Measurements from ENCODE around the gene DNAJC13.

Gene DNAJC13

DNA sequence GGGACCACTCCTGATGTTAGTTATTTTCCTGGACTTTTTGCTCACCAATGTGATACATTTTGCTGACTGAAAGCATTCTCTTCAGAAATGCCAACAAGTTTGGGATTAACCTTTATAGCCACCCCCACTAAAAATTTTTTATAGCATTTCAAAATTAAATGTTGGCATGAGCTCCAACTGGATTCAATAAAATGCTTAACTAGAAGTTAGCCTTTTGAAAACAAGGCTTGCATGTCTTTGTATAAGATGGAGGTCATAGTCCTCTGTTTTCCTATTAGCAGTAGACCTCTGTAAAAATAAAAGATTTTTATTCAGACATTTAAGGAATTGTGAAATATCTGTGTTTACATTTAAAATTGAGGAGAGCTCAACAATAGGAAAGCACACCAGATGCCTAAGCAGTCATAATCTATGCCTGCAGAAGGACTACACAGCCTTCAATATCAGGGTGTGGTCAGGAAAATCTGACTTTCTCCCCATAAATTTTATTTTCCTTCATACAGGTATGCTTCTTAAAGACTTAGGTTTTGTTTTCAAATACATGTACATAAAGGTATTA lies 87.2 kb downstream of the DNAJC13 start:
- Histone ChIP-seq H3K4me1 (ENCODE audit: control insufficient read depth in 2 of 2, insufficient read depth in 1 of 2, low read depth in 1 of 2, low read length in 2 of 2) (no peaks in the 10 kb centered on the region), H2AFZ (ENCODE audit: low read length) (no peak overlapping the region), H3K4me3 (ENCODE audit: low read length in 2 of 2) (no peak overlapping the region), H3K27ac (replicated peaks; ENCODE audit: low read length) (no peak overlapping the region), H4K8ac (ENCODE audit: low read depth, low read length) (no peak overlapping the region), H3K79me1 (ENCODE audit: low read depth, low read length) (no peaks in the 10 kb centered on the region), H3K18ac (ENCODE audit: low read length) (no peak overlapping the region), H2BK5ac (ENCODE audit: low read length) (no peak overlapping the region), H4K91ac (ENCODE audit: low read depth, low read length, poor library complexity) (no peak overlapping the region), H2BK15ac (ENCODE audit: low read length) (no peak overlapping the region), H3K27me3 (ENCODE audit: control insufficient read depth in 3 of 3, insufficient read depth in 3 of 3, low read depth in 1 of 3, low read length in 3 of 3) (no peaks in the 10 kb centered on the region), H3K9me3 (replicated peaks in 1 of 2; ENCODE audit: control insufficient read depth in 2 of 2, insufficient read depth in 1 of 2, low read depth in 1 of 2, low read length in 2 of 2) (no peaks in the 10 kb centered on the region), H2BK12ac (ENCODE audit: low read length) (no peak overlapping the region), H3K36me3 (replicated peaks in 1 of 2; ENCODE audit: control insufficient read depth in 2 of 2, insufficient read depth in 2 of 2, low read length in 2 of 2) (peaks cover 20 to 99% of the 10 kb centered on the region in 2 donors), H3K4me2 (ENCODE audit: insufficient read depth, low read length, poor library complexity, severe bottlenecking) (no peak overlapping the region), H3K23ac (ENCODE audit: low read depth, low read length, poor library complexity) (no peak overlapping the region), H3K14ac (ENCODE audit: low read length) (no peak overlapping the region), H2AK5ac (ENCODE audit: low read depth, low read length) (no peak overlapping the region), H2BK120ac (ENCODE audit: low read depth, low read length) (no peak overlapping the region), H3K4ac (ENCODE audit: low read length) (no peak overlapping the region), H3K9ac (ENCODE audit: low read depth, low read length, poor library complexity) (no peak overlapping the region)
- no peak for DNase-seq (ENCODE audit: low spot score)

DNA sequence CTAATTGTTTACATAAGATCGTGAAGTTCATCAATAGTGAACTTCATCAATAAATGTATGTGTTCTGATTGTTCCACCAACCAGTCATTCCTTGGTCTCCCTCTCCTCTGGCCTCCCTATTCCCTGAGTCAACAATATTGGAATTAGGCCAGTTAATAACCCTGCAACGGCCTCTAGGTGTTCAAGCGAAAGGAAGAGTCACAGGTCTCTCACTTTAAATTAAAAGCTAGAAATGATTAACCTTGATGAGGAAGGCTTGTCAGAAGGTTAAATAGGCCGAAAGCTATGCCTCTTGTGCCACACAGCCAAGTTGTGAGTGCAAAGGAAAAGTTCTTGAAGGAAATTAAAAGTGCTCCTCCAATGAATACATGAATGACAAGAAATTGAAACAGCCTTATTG lies 90.4 kb downstream of the DNAJC13 start:
- H2BK5ac ChIP-seq (ENCODE audit: low read length): no peak overlapping the region
- DNase-seq (ENCODE audit: low spot score): no peak
- H4K8ac ChIP-seq (ENCODE audit: low read depth, low read length): no peak overlapping the region
- H3K4me1 ChIP-seq (ENCODE audit: control insufficient read depth in 2 of 2, insufficient read depth in 1 of 2, low read depth in 1 of 2, low read length in 2 of 2): no peaks in the 10 kb centered on the region
- no peak overlapping the region for H2BK12ac ChIP-seq (ENCODE audit: low read length)
- H2BK120ac ChIP-seq (ENCODE audit: low read depth, low read length): no peak overlapping the region
- H4K91ac ChIP-seq (ENCODE audit: low read depth, low read length, poor library complexity): no peak overlapping the region
- no peak overlapping the region for H2BK15ac ChIP-seq (ENCODE audit: low read length)
- H3K18ac ChIP-seq (ENCODE audit: low read length): no peak overlapping the region
- H3K4ac ChIP-seq (ENCODE audit: low read length): no peak overlapping the region
- H2AK5ac ChIP-seq (ENCODE audit: low read depth, low read length): no peak overlapping the region
- H2AFZ ChIP-seq (ENCODE audit: low read length): no peak overlapping the region
- H3K9me3 ChIP-seq (replicated peaks in 1 of 2; ENCODE audit: control insufficient read depth in 2 of 2, insufficient read depth in 1 of 2, low read depth in 1 of 2, low read length in 2 of 2): no peaks in the 10 kb centered on the region
- no CpG with 5 or more reads among the region's 4 CpGs for WGBS, 2 donors (ENCODE audit: extremely low coverage in 2 of 2, insufficient read length in 2 of 2, insufficient replicate concordance in 1 of 2)
- H3K14ac ChIP-seq (ENCODE audit: low read length): no peak overlapping the region
- no peak overlapping the region for H3K4me3 ChIP-seq (ENCODE audit: low read length in 2 of 2)
- H3K9ac ChIP-seq (ENCODE audit: low read depth, low read length, poor library complexity): no peak overlapping the region
- no peak overlapping the region for H3K27ac ChIP-seq (replicated peaks; ENCODE audit: low read length)
- no peak overlapping the region for H3K23ac ChIP-seq (ENCODE audit: low read depth, low read length, poor library complexity)
- peaks cover 13 to 98% of the 10 kb centered on the region in 2 donors for H3K36me3 ChIP-seq (replicated peaks in 1 of 2; ENCODE audit: control insufficient read depth in 2 of 2, insufficient read depth in 2 of 2, low read length in 2 of 2)
- H3K4me2 ChIP-seq (ENCODE audit: insufficient read depth, low read length, poor library complexity, severe bottlenecking): no peak overlapping the region
- no peaks in the 10 kb centered on the region for H3K27me3 ChIP-seq (ENCODE audit: control insufficient read depth in 3 of 3, insufficient read depth in 3 of 3, low read depth in 1 of 3, low read length in 3 of 3)
- no peaks in the 10 kb centered on the region for H3K79me1 ChIP-seq (ENCODE audit: low read depth, low read length)

DNA sequence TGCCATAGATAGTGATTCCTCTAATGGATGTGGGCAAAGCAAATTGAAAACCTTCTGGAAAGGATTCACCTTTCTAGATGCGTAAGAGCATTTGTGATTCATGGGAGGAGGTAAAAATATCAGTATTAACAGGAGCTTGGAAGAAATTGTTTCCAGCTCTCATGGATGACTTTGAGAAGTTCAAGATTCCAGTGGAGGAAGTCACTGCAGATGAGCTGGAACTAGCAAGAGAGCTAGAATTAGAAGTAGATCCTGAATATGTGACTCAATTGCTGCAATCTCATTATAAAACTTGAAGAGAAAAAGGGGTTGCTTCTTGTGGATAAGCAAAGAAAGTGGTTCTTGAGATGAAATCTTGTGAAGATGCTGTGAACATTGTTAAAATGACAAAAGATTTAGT lies 91.8 kb downstream of the DNAJC13 start:
- H3K79me1 ChIP-seq (ENCODE audit: low read depth, low read length): no peaks in the 10 kb centered on the region
- no peaks in the 10 kb centered on the region for H3K27me3 ChIP-seq (ENCODE audit: control insufficient read depth in 3 of 3, insufficient read depth in 3 of 3, low read depth in 1 of 3, low read length in 3 of 3)
- H2BK120ac ChIP-seq (ENCODE audit: low read depth, low read length): no peak overlapping the region
- H2BK12ac ChIP-seq (ENCODE audit: low read length): no peak overlapping the region
- no peak overlapping the region for H3K9ac ChIP-seq (ENCODE audit: low read depth, low read length, poor library complexity)
- H3K23ac ChIP-seq (ENCODE audit: low read depth, low read length, poor library complexity): no peak overlapping the region
- DNase-seq (ENCODE audit: low spot score): no peak
- H3K36me3 ChIP-seq (replicated peaks in 1 of 2; ENCODE audit: control insufficient read depth in 2 of 2, insufficient read depth in 2 of 2, low read length in 2 of 2): peaks cover 14 to 98% of the 10 kb centered on the region in 2 donors
- H2BK15ac ChIP-seq (ENCODE audit: low read length): no peak overlapping the region
- no peak overlapping the region for H3K4me3 ChIP-seq (ENCODE audit: low read length in 2 of 2)
- WGBS, 2 donors (ENCODE audit: extremely low coverage in 2 of 2, insufficient read length in 2 of 2, insufficient replicate concordance in 1 of 2): no CpG with 5 or more reads among the region's 1 CpG
- H2AFZ ChIP-seq (ENCODE audit: low read length): no peak overlapping the region
- H2AK5ac ChIP-seq (ENCODE audit: low read depth, low read length): no peak overlapping the region
- H3K14ac ChIP-seq (ENCODE audit: low read length): no peak overlapping the region
- no peak overlapping the region for H3K4me2 ChIP-seq (ENCODE audit: insufficient read depth, low read length, poor library complexity, severe bottlenecking)
- H3K4me1 ChIP-seq (ENCODE audit: control insufficient read depth in 2 of 2, insufficient read depth in 1 of 2, low read depth in 1 of 2, low read length in 2 of 2): no peaks in the 10 kb centered on the region
- no peak overlapping the region for H4K8ac ChIP-seq (ENCODE audit: low read depth, low read length)
- no peak overlapping the region for H4K91ac ChIP-seq (ENCODE audit: low read depth, low read length, poor library complexity)
- H3K9me3 ChIP-seq (replicated peaks in 1 of 2; ENCODE audit: control insufficient read depth in 2 of 2, insufficient read depth in 1 of 2, low read depth in 1 of 2, low read length in 2 of 2): no peaks in the 10 kb centered on the region
- no peak overlapping the region for H3K4ac ChIP-seq (ENCODE audit: low read length)
- H3K18ac ChIP-seq (ENCODE audit: low read length): no peak overlapping the region
- no peak overlapping the region for H2BK5ac ChIP-seq (ENCODE audit: low read length)
- no peak overlapping the region for H3K27ac ChIP-seq (replicated peaks; ENCODE audit: low read length)

DNA sequence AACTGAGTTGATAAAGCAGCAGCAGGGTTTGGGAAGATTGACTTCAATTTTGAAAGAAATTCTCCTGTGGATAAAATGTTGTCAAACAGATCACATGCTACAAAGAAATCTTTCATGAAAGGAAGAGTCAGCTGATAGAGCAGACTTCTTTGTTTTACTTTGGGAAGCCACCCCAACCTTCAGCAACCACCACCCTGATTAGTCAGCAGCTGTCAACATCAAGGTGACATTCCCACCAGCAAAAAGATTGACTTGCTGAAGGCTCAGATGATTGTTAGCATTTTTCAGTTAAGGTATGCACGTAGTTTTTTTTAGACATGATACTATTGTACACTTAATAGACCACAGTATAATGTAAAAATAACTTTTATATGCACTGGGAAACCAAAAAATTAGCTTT lies 92.2 kb downstream of the DNAJC13 start:
- no peak overlapping the region for H3K9ac ChIP-seq (ENCODE audit: low read depth, low read length, poor library complexity)
- no peak for DNase-seq (ENCODE audit: low spot score)
- no peak overlapping the region for H2AFZ ChIP-seq (ENCODE audit: low read length)
- H3K9me3 ChIP-seq (replicated peaks in 1 of 2; ENCODE audit: control insufficient read depth in 2 of 2, insufficient read depth in 1 of 2, low read depth in 1 of 2, low read length in 2 of 2): no peaks in the 10 kb centered on the region
- no peak overlapping the region for H3K27ac ChIP-seq (replicated peaks; ENCODE audit: low read length)
- H2BK5ac ChIP-seq (ENCODE audit: low read length): no peak overlapping the region
- H4K8ac ChIP-seq (ENCODE audit: low read depth, low read length): no peak overlapping the region
- H3K23ac ChIP-seq (ENCODE audit: low read depth, low read length, poor library complexity): no peak overlapping the region
- no peak overlapping the region for H3K4ac ChIP-seq (ENCODE audit: low read length)
- H3K27me3 ChIP-seq (ENCODE audit: control insufficient read depth in 3 of 3, insufficient read depth in 3 of 3, low read depth in 1 of 3, low read length in 3 of 3): no peaks in the 10 kb centered on the region
- H3K4me1 ChIP-seq (ENCODE audit: control insufficient read depth in 2 of 2, insufficient read depth in 1 of 2, low read depth in 1 of 2, low read length in 2 of 2): no peaks in the 10 kb centered on the region
- H3K18ac ChIP-seq (ENCODE audit: low read length): no peak overlapping the region
- H2BK15ac ChIP-seq (ENCODE audit: low read length): no peak overlapping the region
- no peak overlapping the region for H3K14ac ChIP-seq (ENCODE audit: low read length)
- H2BK12ac ChIP-seq (ENCODE audit: low read length): no peak overlapping the region
- no peak overlapping the region for H2BK120ac ChIP-seq (ENCODE audit: low read depth, low read length)
- H3K79me1 ChIP-seq (ENCODE audit: low read depth, low read length): no peaks in the 10 kb centered on the region
- H4K91ac ChIP-seq (ENCODE audit: low read depth, low read length, poor library complexity): no peak overlapping the region
- no CpG with 5 or more reads among the region's 1 CpG for WGBS, 2 donors (ENCODE audit: extremely low coverage in 2 of 2, insufficient read length in 2 of 2, insufficient replicate concordance in 1 of 2)
- no peak overlapping the region for H3K4me3 ChIP-seq (ENCODE audit: low read length in 2 of 2)
- H3K36me3 ChIP-seq (replicated peaks in 1 of 2; ENCODE audit: control insufficient read depth in 2 of 2, insufficient read depth in 2 of 2, low read length in 2 of 2): peaks cover 14 to 98% of the 10 kb centered on the region in 2 donors
- no peak overlapping the region for H2AK5ac ChIP-seq (ENCODE audit: low read depth, low read length)
- H3K4me2 ChIP-seq (ENCODE audit: insufficient read depth, low read length, poor library complexity, severe bottlenecking): no peak overlapping the region

Data from neuronal stem cell (in vitro differentiated cells).